Spleen (tissue), 11 donors: ENCODE measurements around the gene TNFRSF25. TPM values are rescaled to one million over a fixed set of nuclear protein-coding genes. Genes with fewer than 3 reads are reported as not detected.

Experiments
- DNase-seq: peaks from one replicate; pipeline ENCODE4 v3.0.0-alpha.2; 2020
- H3K27ac ChIP-seq, 8 donors: fragments of 200-600 bp; sonication (generic) in 7 of 8; 1 replicate in 4 of 8; 2 replicates in 4 of 8; pipeline versions ENCODE4 v1.5.0 to v1.8.0; 2016 to 2021; ENCODE audit warnings: inconsistent platforms in 4 of 8, mild to moderate bottlenecking in 4 of 8, moderate library complexity in 1 of 8
- H3K27me3 ChIP-seq, 7 donors: fragments of 200-600 bp; sonication (generic) in 6 of 7; replicated peaks in 1 of 7; 1 replicate in 4 of 7; 2 replicates in 3 of 7; pipeline versions ENCODE4 v1.5.0 to v1.8.0; 2016 to 2021; ENCODE audit warnings: inconsistent platforms in 3 of 7, mild to moderate bottlenecking in 1 of 7
- H3K36me3 ChIP-seq, 6 donors: fragments of 200-600 bp; sonication (generic) in 5 of 6; 1 replicate in 4 of 6; 2 replicates in 2 of 6; pipeline versions ENCODE4 v1.5.0 to v1.8.0; 2016 to 2021; ENCODE audit warnings: inconsistent platforms in 2 of 6
- H3K4me1 ChIP-seq, 6 donors: fragments of 200-600 bp; sonication (generic) in 5 of 6; 1 replicate in 3 of 6; 2 replicates in 3 of 6; pipeline versions ENCODE4 v1.5.0 to v1.8.0; 2016 to 2021; ENCODE audit warnings: inconsistent platforms in 3 of 6
- H3K4me3 ChIP-seq, 8 donors: fragments of 200-600 bp; sonication (generic) in 7 of 8; 1 replicate in 4 of 8; 2 replicates in 4 of 8; pipeline versions ENCODE4 v1.5.0 to v1.8.0; 2016 to 2021; ENCODE audit warnings: inconsistent platforms in 4 of 8, mild to moderate bottlenecking in 4 of 8, moderate library complexity in 2 of 8
- H3K9me3 ChIP-seq, 8 donors: fragments of 200-600 bp; sonication (generic) in 7 of 8; 1 replicate in 4 of 8; 2 replicates in 4 of 8; pipeline versions ENCODE4 v1.5.0 to v1.8.0; 2016 to 2021; ENCODE audit warnings: inconsistent platforms in 4 of 8
- CTCF ChIP-seq, 11 experiments: fragments of 200-600 bp in 7 of 11; fragments of 450-650 bp in 4 of 11; sonication (generic) in 4 of 11; IDR thresholded peaks in 8 of 11; conservative IDR thresholded peaks in 3 of 11; 1 replicate in 7 of 11; 2 replicates in 4 of 11; pipeline versions ENCODE4 v1.4.0 to v1.8.0; 2016 to 2021; ENCODE audit warnings: antibody characterized with exemption in 11 of 11, inconsistent platforms in 4 of 11, mild to moderate bottlenecking in 1 of 11
- POLR2A ChIP-seq, 3 donors: fragments of 450-650 bp; IDR thresholded peaks; one replicate each; pipeline ENCODE4 v1.5.1; 2017; ENCODE audit warnings: antibody characterized with exemption in 3 of 3, mild to moderate bottlenecking in 1 of 3
- POLR2AphosphoS5 ChIP-seq, 3 donors: sonication (generic); formaldehyde crosslinking; IDR thresholded peaks; one replicate each; pipeline ENCODE4 v1.5.1; 2017; ENCODE audit warnings: antibody characterized with exemption in 3 of 3
- WGBS, 5 donors: extraction: QIAGEN DNeasy Blood & Tissue Kit in 3 of 5; methylation state at CpG; one replicate each; pipeline versions ENCODE4 v1.1.5 to v1.1.7; 2013 to 2018; 5-methylcytosine and 5-hydroxymethylcytosine counted together
- intact Hi-C: fragments of 100-400 bp; cut with DNase I; formaldehyde crosslinking; loops from one replicate; pipeline ENCODE4 v1.15.0; 2023; ENCODE audit warnings: low total_unique reads
- polyA plus RNA-seq, 3 donors: library from polyadenylated mRNA; stranded (reverse); fragments of 200-250 nt; gene quantifications; one replicate each; pipeline ENCODE4 v1.2.1, GENCODE V29; 2013
- total RNA-seq, 7 donors: library from RNA; depleted of rRNA in 3 of 7; stranded (reverse); fragments of >200 nt in 3 of 7; fragmentation: NEBNext Ultra II Directional in 4 of 7; extraction: Animal tissue kit (Norgen Biotek cat#: 25700) in 4 of 7; gene quantifications; one replicate each; pipeline versions ENCODE4 v1.1.0 to v1.2.1, GENCODE V29; 2016 to 2021
- donor health status: healthy with polysubstance abuse.
- donor health status: DM: no; HTN: no; CAD: no; lungs with moderate emphysema.
- donor health status: DM: no; HTN: no; CAD: no.
- donor health status: Bipolar disorder and iron deficiency.
- donor health status: healthy.
- donor health status: DM: no; HTN: no; CAD: no.
- donor health status: DM: yes; HTN: yes; CAD: no.

The TNFRSF25 gene
- total and polyA plus RNA-seq, 10 donors = 30.9 to 147 (median 66.8) TPM

GRCh38 chr1:6473974-6474814 lies 8.2 kb upstream of the TNFRSF25 start:
- H3K9me3 ChIP-seq = no peaks in the 10 kb centered on the region
- H3K27me3 ChIP-seq = no peaks in the 10 kb centered on the region
- DNase-seq = no peak
- H3K4me3 ChIP-seq = no peak overlapping the region
- H3K27ac ChIP-seq = no peak overlapping the region
- WGBS, 5 donors = 82 to 90% (median 88%) methylated on average over 11 to 33 of the region's 33 CpGs
- peaks cover 0 to 9% (median 6%) of the 10 kb centered on the region in 6 donors for H3K4me1 ChIP-seq
- TF ChIP-seq POLR2AphosphoS5 (IDR thresholded peaks at IDR 0.05) = no peak
- no peak for TF ChIP-seq POLR2A (IDR thresholded peaks at IDR 0.05)
- no peak for TF ChIP-seq CTCF (IDR thresholded peaks at IDR 0.05 in 8 of 11, conservative IDR thresholded peaks at IDR 0.05 in 3 of 11)
- H3K36me3 ChIP-seq = peaks cover 0 to 84% (median 37%) of the 10 kb centered on the region in 6 donors
- intact Hi-C loops = no loop called here

GRCh38 chr1:6473156-6473555 lies 7.2 kb upstream of the TNFRSF25 start:
- TF ChIP-seq CTCF (IDR thresholded peaks at IDR 0.05 in 8 of 11, conservative IDR thresholded peaks at IDR 0.05 in 3 of 11) = no peak
- no peak for TF ChIP-seq POLR2A (IDR thresholded peaks at IDR 0.05)
- TF ChIP-seq POLR2AphosphoS5 (IDR thresholded peaks at IDR 0.05) = no peak
- Histone ChIP-seq H3K9me3 (no peaks in the 10 kb centered on the region), H3K36me3 (peaks cover 0 to 95% (median 47%) of the 10 kb centered on the region in 6 donors), H3K27ac (no peak overlapping the region), H3K4me3 (no peak overlapping the region), H3K27me3 (no peaks in the 10 kb centered on the region), H3K4me1 (peaks cover 0 to 9% (median 6%) of the 10 kb centered on the region in 6 donors)
- intact Hi-C loops = no loop called here
- 89 to 100% (median 92%) methylated on average over 1 to 18 of the region's 18 CpGs for WGBS, 5 donors
- DNase-seq = no peak

GRCh38 chr1:6472391-6472790 lies 6.4 kb upstream of the TNFRSF25 start:
- WGBS, 5 donors = 74 to 88% (median 83%) methylated on average over 10 of the region's 10 CpGs
- intact Hi-C loops = no loop called here
- H3K27ac ChIP-seq = no peak overlapping the region

More at GRCh38 chr1:6472391-6472790, 6.4 kb upstream of the TNFRSF25 start:
- TF ChIP-seq CTCF (IDR thresholded peaks at IDR 0.05 in 8 of 11, conservative IDR thresholded peaks at IDR 0.05 in 3 of 11) (no peak), POLR2A (IDR thresholded peaks at IDR 0.05) (no peak), POLR2AphosphoS5 (IDR thresholded peaks at IDR 0.05) (no peak)
- no peak overlapping the region for H3K4me3 ChIP-seq
- no peaks in the 10 kb centered on the region for H3K27me3 ChIP-seq
- no peaks in the 10 kb centered on the region for H3K9me3 ChIP-seq
- no peak for DNase-seq
- peaks cover 0 to 100% (median 54%) of the 10 kb centered on the region in 6 donors for H3K36me3 ChIP-seq
- H3K4me1 ChIP-seq = peaks cover 0 to 9% (median 6%) of the 10 kb centered on the region in 6 donors
